Eye (tissue), 1 donor: ENCODE data around the gene PER2.
A peak's percentile ranks its signal among the peaks of the same experiment; 100 is the strongest.

Experiments used
- DNase-seq: peaks from one replicate; pipeline ENCODE4 v3.0.0-alpha.2; 2015

Gene PER2

GRCh38 chr2:238225911-238226697, 62.3 kb downstream of the PER2 start:
- peak; percentile 19 for DNase-seq

- no peak for DNase-seq
Measured at GRCh38 chr2:238225121-238225520, 63.3 kb downstream of the PER2 start.

GRCh38 chr2:238224356-238225035, 63.9 kb downstream of the PER2 start:
- no peak for DNase-seq

DNA sequence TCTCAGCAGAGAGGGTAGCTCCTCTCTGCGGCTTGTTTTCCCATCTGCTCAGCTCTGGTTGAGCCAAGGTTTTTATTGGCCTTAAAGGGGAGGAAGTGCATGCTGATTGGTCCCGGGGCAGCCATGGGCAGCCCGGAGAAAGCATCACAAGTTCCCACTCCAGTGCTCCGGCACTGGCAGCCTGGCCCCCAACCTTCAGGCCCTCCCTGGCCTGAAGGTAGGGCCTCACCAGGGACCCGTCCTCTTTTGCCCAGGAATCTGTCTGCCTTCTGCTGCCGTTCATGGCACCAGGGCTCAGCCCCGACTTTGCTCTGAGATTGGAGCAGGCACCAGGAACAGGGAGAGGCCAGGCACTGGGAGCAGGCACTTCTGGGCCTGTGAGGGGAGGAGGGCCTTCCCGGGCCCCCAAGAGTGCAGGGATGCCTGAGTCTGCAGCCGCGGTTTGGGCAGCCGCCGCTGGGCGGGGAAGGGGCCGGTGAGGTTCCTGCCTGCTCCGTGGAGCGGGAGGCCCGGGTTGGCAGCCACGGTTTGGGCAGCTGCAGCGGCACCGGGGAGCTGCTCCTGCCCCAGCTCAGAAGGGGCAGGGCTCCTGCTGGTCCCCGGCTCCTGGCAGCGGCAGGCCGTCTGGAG, 67.4 kb downstream of the PER2 start:
- no peak for DNase-seq

DNA sequence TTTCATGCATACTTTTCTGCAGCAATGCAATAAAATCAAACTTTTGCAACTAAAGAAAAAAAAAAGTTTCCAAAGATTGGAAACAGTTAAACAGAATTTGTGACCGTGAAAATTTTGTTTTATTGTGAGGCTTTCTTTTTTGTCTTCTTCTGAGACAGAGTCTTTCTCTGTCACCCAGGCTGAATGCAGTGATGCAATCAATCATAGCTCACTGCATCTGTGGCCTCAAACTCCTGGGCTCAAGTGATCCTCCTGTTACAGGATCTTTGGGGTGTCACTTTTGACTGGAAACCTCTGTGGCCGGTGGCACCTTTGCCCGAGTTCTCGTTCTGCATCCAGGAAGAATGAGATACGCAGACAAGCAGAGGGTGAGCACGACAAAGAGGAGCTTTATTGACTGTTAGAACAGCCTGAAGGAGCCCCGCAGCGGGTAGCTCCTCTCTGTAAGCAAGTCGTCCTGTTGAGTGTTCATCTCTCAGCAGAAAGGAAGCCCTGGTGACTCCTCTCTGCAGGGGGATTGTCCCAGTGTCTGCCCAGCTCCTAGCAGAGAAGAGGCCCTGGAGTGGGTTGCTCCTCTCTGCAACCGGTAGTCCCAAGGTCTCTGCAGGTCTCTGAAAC, 68.0 kb downstream of the PER2 start:
- no peak for DNase-seq

DNA sequence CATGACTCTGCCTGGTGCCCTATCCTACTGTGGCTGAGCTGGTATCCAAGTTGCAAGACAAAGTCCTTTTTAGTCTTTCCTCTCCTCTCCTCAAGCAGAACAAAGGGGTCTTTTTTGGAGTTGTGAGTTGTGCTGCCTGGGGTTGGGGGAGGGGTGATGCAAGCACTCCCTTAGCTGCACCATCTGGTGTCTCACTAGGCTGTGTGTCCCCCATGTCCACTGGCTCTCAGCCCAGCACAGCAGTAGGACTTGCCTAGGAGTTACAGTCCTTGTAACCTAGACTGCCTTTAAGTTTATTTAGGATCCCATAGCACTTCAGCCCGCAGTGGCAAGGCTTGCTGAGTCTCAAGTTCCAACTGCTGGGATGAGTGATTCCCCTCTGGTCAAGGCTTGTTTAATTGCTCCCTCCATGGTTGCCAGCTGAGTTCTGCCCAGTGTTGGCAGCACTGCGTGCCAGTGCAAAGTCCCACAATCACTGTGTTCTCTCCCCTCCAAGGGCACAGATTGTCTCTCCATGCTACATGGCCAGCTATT, 71.7 kb downstream of the PER2 start:
- DNase-seq = peak; percentile 44

DNA sequence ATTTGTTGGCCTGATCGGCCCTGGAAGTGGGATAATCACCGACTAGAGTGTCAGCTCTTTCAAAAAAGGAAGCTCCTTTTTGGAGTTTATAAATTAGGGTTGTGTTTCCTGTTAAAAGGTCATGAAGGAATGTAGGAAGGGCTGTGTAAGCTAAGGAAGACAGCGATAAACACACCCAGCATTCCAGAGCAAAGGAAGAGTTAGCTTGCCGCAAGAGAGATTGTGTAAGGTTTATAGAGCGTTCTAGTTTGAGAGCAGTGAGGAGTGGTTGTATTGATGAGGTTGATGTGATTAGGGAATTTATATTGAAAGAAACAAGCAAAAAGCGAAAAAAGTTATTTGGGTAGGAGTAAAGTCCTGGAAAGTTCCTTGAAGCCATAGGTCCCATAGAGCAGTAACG, 81.4 kb downstream of the PER2 start:
- DNase-seq = no peak

- no peak for DNase-seq
Measured at GRCh38 chr2:238203973-238204683, 84.3 kb downstream of the PER2 start.

- DNase-seq = peak; percentile 94
Measured at GRCh38 chr2:238203094-238203972, 85.1 kb downstream of the PER2 start, which contains the start of gene ILKAP. Gene ILKAP (minus strand): TSS chr2:238203695. CDS start chr2:238203553, 142 bp downstream.

DNA sequence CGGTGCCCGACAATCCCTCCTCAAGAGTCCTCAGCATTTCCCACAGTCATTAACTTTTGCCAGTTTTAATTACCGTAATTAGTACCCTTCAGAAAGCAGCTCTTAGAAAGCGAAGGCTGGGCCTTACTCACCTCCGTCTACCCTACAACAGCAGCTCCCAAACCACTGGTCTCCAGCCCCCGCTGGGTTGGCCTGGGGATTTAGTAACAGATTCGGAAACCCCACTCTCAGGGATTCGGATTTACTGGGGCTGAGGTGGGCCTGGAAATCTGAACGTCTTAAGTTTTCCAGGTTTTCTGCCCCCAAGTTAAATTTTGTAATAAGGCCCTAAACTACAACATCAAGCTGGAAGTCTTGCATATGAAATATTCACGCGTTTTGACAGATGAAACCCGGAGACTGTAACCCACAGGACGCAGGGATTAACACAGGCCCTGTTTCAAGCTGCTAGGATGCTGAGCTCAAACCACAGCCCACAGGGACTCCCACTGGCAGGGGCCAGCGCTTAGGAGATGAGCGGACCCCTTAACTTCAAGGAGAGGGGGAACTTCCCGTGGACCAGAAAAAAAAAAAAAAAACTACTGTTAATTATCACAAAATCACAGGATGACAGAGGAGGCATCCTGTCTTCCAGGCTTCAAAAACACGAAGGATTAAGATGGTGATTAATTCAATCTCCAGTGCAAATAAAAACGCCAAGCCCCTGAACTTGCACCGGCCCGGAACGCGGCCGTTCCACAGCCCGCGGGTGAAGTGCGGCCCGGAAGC, 85.9 kb downstream of the PER2 start:
- peak; percentile 57 for DNase-seq
